GM18498 (cell line): Measurements from ENCODE around the gene ZNF91.
"Not testable (repeated sequence)": the region's sequence is repeated elsewhere in the genome, so short reads cannot be mapped to it uniquely, and the experiment has no call there.

Experiments used
- ATAC-seq: cut with Tn5 transposase; IDR thresholded peaks from one replicate; pipeline ENCODE4 v1.9.1; 2021; ENCODE audit warnings: mild to moderate bottlenecking, moderate library complexity; ENCODE audit not compliant: unreplicated experiment

The ZNF91 gene

GRCh38 chr19:23321403-23321802 lies 73.9 kb downstream of the ZNF91 start:
- not testable (repeated sequence) for ATAC-seq

GRCh38 chr19:23319571-23319970 lies 75.7 kb downstream of the ZNF91 start:
- ATAC-seq: not testable (repeated sequence)

GRCh38 chr19:23318941-23319340 lies 76.3 kb downstream of the ZNF91 start:
- not testable (repeated sequence) for ATAC-seq

- no peak for ATAC-seq
These were observed 77.1 kb downstream of the ZNF91 start for GRCh38 chr19:23318143-23318542.

GRCh38 chr19:23315286-23315685 lies 80.0 kb downstream of the ZNF91 start:
- ATAC-seq: no peak

- ATAC-seq: no peak
These were observed 80.6 kb downstream of the ZNF91 start for GRCh38 chr19:23314505-23315251.

GRCh38 chr19:23313196-23313595 lies 82.1 kb downstream of the ZNF91 start:
- no peak for ATAC-seq

GRCh38 chr19:23312515-23312914 lies 82.8 kb downstream of the ZNF91 start:
- ATAC-seq: no peak

- no peak for ATAC-seq
These were observed 83.7 kb downstream of the ZNF91 start for GRCh38 chr19:23311551-23311950.

GRCh38 chr19:23310729-23311211 lies 84.5 kb downstream of the ZNF91 start:
- no peak for ATAC-seq

- ATAC-seq: no peak
These were observed 85.3 kb downstream of the ZNF91 start for GRCh38 chr19:23309926-23310325.

- ATAC-seq: no peak
These were observed 89.7 kb downstream of the ZNF91 start for GRCh38 chr19:23305555-23305954.

- ATAC-seq: no peak
These were observed 91.0 kb downstream of the ZNF91 start for GRCh38 chr19:23304238-23304637.

GRCh38 chr19:23294141-23294540 lies 101.1 kb downstream of the ZNF91 start:
- no peak for ATAC-seq

GRCh38 chr19:23289966-23290365 lies 105.3 kb downstream of the ZNF91 start:
- ATAC-seq: not testable (repeated sequence)
